Neuronal stem cell (in vitro differentiated cells): ENCODE data around the gene HS3ST6.
A peak's percentile ranks its signal among the peaks of the same experiment; 100 is the strongest.

Source experiments
- DNase-seq: peaks from one replicate; pipeline ENCODE4 v3.0.0-alpha.2; 2013; ENCODE audit warnings: low spot score
- H2AFZ ChIP-seq: one replicate; pipeline ENCODE4 v1.6.1; 2013; ENCODE audit warnings: mild to moderate bottlenecking, low read length, inconsistent platforms
- H2AK5ac ChIP-seq: 2 replicates; pipeline ENCODE4 v1.6.1; 2013; ENCODE audit warnings: low read depth, mild to moderate bottlenecking, inconsistent platforms, low read length, moderate library complexity, mixed read lengths
- H2BK120ac ChIP-seq: 2 replicates; pipeline ENCODE4 v1.6.1; 2013; ENCODE audit warnings: low read depth, mild to moderate bottlenecking, inconsistent platforms, low read length, moderate library complexity, mixed read lengths
- H2BK12ac ChIP-seq: one replicate; pipeline ENCODE4 v1.6.1; 2013; ENCODE audit warnings: low read length, inconsistent platforms
- H2BK15ac ChIP-seq: 2 replicates; pipeline ENCODE4 v1.6.1; 2013; ENCODE audit warnings: mild to moderate bottlenecking, low read length, inconsistent platforms, mixed read lengths
- H2BK5ac ChIP-seq: one replicate; pipeline ENCODE4 v1.6.1; 2013; ENCODE audit warnings: inconsistent platforms, mild to moderate bottlenecking, low read length, moderate library complexity
- H3K14ac ChIP-seq: one replicate; pipeline ENCODE4 v1.6.1; 2013; ENCODE audit warnings: low read length, inconsistent platforms
- H3K18ac ChIP-seq: 2 replicates; pipeline ENCODE4 v1.6.1; 2013; ENCODE audit warnings: low read length, inconsistent platforms
- H3K23ac ChIP-seq: 2 replicates; pipeline ENCODE4 v1.6.1; 2013; ENCODE audit warnings: low read depth, mild to moderate bottlenecking, mixed read lengths, low read length, inconsistent platforms; ENCODE audit not compliant: poor library complexity
- H3K27ac ChIP-seq: replicated peaks from 3 replicates; pipeline ENCODE4 v1.5.1; 2013; ENCODE audit warnings: low read length, inconsistent platforms
- H3K27me3 ChIP-seq, 3 experiments: 2 replicates each; pipeline ENCODE4 v1.6.1; 2013; ENCODE audit warnings: low read length in 3 of 3, mild to moderate bottlenecking in 2 of 3, inconsistent platforms in 1 of 3, low read depth in 1 of 3, mixed read lengths in 1 of 3, moderate library complexity in 1 of 3; ENCODE audit not compliant: control insufficient read depth in 3 of 3, insufficient read depth in 3 of 3
- H3K36me3 ChIP-seq, 2 donors: replicated peaks in 1 of 2; 2 replicates each; pipeline ENCODE4 v1.6.1; 2013; ENCODE audit warnings: low read length in 2 of 2; ENCODE audit not compliant: control insufficient read depth in 2 of 2, insufficient read depth in 2 of 2
- H3K4ac ChIP-seq: 2 replicates; pipeline ENCODE4 v1.6.1; 2013; ENCODE audit warnings: inconsistent platforms, mild to moderate bottlenecking, low read length, moderate library complexity
- H3K4me1 ChIP-seq, 2 donors: 1 replicate in 1 of 2; 2 replicates in 1 of 2; pipeline ENCODE4 v1.6.1; 2013; ENCODE audit warnings: low read length in 2 of 2, low read depth in 1 of 2; ENCODE audit not compliant: control insufficient read depth in 2 of 2, insufficient read depth in 1 of 2
- H3K4me2 ChIP-seq: one replicate; pipeline ENCODE4 v1.6.1; 2013; ENCODE audit warnings: mild to moderate bottlenecking, low read length, inconsistent platforms; ENCODE audit not compliant: insufficient read depth, poor library complexity, severe bottlenecking
- H3K4me3 ChIP-seq, 2 donors: 2 replicates each; pipeline ENCODE4 v1.5.1; 2013; ENCODE audit warnings: low read length in 2 of 2, mild to moderate bottlenecking in 2 of 2, inconsistent platforms in 1 of 2, moderate library complexity in 1 of 2
- H3K79me1 ChIP-seq: one replicate; pipeline ENCODE4 v1.6.1; 2013; ENCODE audit warnings: low read depth, mild to moderate bottlenecking, inconsistent platforms, low read length, moderate library complexity
- H3K9ac ChIP-seq: one replicate; pipeline ENCODE4 v1.6.1; 2013; ENCODE audit warnings: mild to moderate bottlenecking, low read depth, low read length, inconsistent platforms; ENCODE audit not compliant: poor library complexity
- H3K9me3 ChIP-seq, 2 donors: replicated peaks in 1 of 2; 2 replicates each; pipeline versions ENCODE3 to v1.6.1; 2013; ENCODE audit warnings: low read length in 2 of 2, mild to moderate bottlenecking in 2 of 2, inconsistent platforms in 1 of 2, low read depth in 1 of 2, mixed read lengths in 1 of 2, moderate library complexity in 1 of 2; ENCODE audit not compliant: control insufficient read depth in 2 of 2, insufficient read depth in 1 of 2
- H4K8ac ChIP-seq: one replicate; pipeline ENCODE4 v1.6.1; 2013; ENCODE audit warnings: low read depth, mild to moderate bottlenecking, inconsistent platforms, low read length, moderate library complexity
- H4K91ac ChIP-seq: one replicate; pipeline ENCODE4 v1.6.1; 2013; ENCODE audit warnings: low read length, low read depth, mild to moderate bottlenecking, inconsistent platforms; ENCODE audit not compliant: poor library complexity
- WGBS, 2 donors: extraction: QIAGEN DNeasy Blood & Tissue Kit; methylation state at CpG; one replicate each; pipeline ENCODE4 v1.1.7; 2013; ENCODE audit warnings: missing lambda C conversion rate in 2 of 2, mixed read lengths in 1 of 2; ENCODE audit not compliant: insufficient read length in 2 of 2, insufficient replicate concordance in 1 of 2; ENCODE audit errors: extremely low coverage in 2 of 2; 5-methylcytosine and 5-hydroxymethylcytosine counted together

The HS3ST6 gene

DNA sequence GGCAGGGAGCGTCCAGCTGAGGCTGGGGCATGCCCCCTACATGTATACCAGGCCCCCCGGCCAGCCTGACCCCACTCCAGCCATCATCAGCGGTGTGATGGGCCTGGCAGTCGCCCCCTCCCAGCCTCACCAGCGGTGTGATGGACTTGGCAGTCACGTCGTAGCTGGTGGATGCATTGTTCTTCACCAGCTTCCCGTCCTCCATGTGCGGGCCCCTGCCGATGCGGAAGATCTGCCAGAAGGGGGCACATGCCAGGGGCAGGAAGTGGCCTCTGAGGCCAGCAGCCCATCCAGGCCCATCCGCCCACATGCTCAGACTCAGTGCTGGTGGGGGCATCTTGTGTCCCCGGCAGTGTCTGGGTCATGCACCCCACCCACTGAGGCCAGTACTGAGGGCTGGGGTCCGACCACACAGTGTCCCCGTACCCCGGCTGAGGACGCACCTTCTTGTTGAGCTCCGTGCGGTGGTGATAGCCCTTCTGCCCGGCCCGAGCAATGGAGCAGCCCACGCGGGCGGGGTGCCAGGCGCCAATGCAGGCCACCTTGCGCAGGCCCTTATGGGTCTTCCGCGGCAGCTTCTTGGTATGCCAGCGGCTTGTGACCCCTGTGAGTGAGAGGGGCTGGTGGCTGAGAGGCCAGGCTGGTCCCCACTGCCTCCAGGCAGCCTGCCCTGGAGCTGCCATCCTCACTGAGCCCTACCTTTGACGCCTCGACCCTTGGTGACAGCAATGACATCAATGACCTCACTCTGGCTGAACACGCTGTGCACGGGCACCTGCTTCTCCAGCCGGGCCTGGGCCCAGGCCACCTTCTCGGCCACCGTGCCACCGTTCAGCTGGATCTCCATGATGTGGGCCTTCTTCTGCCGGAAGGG is 28.5 kb upstream of the HS3ST6 start:
- H3K4me2 ChIP-seq: no peak overlapping the region

GRCh38 chr16:1945559-1946391 is 27.6 kb upstream of the HS3ST6 start:
- H2BK120ac ChIP-seq: no peak overlapping the region
- no peaks in the 10 kb centered on the region for H3K9me3 ChIP-seq
- no peak overlapping the region for H2BK12ac ChIP-seq
- H3K23ac ChIP-seq: no peak overlapping the region
- peak overlapping the region; percentile 43 for H2AK5ac ChIP-seq
- H3K9ac ChIP-seq: peak overlapping the region; percentile 44
- H3K4ac ChIP-seq: no peak overlapping the region
- H3K14ac ChIP-seq: no peak overlapping the region
- no peak overlapping the region for H2AFZ ChIP-seq
- no peak for DNase-seq
- H3K18ac ChIP-seq: no peak overlapping the region
- H3K4me2 ChIP-seq: no peak overlapping the region
- peaks cover 0 to 1% of the 10 kb centered on the region in 2 donors for H3K36me3 ChIP-seq
- no peak overlapping the region for H4K8ac ChIP-seq
- peaks cover 0 to 7% (median 0%) of the 10 kb centered on the region in 3 experiments for H3K27me3 ChIP-seq
- H4K91ac ChIP-seq: no peak overlapping the region
- H2BK5ac ChIP-seq: no peak overlapping the region
- no peaks in the 10 kb centered on the region for H3K79me1 ChIP-seq
- WGBS, 2 donors: no CpG with 5 or more reads among the region's 19 CpGs
- H3K4me1 ChIP-seq: peaks cover 6 to 9% of the 10 kb centered on the region in 2 donors
- H2BK15ac ChIP-seq: peak overlapping the region; percentile 30
- H3K27ac ChIP-seq: no peak overlapping the region
- H3K4me3 ChIP-seq: no peak overlapping the region

More for the DNA sequence above, 28.5 kb upstream of the HS3ST6 start:
- H3K36me3 ChIP-seq: no peaks in the 10 kb centered on the region
- H3K4me1 ChIP-seq: peaks cover 6 to 9% of the 10 kb centered on the region in 2 donors
- no peak overlapping the region for H2BK120ac ChIP-seq
- no peak for DNase-seq
- no peak overlapping the region for H2AFZ ChIP-seq
- peak overlapping the region; percentile 75 for H2AK5ac ChIP-seq
- no peak overlapping the region for H4K91ac ChIP-seq
- H3K27ac ChIP-seq: no peak overlapping the region
- H2BK12ac ChIP-seq: peak overlapping the region; percentile 14
- H3K9ac ChIP-seq: peak overlapping the region; percentile 77
- peaks cover 0 to 7% (median 0%) of the 10 kb centered on the region in 3 experiments for H3K27me3 ChIP-seq
- peak overlapping the region; percentile 80 for H3K23ac ChIP-seq
- H3K18ac ChIP-seq: peak overlapping the region; percentile 28
- H3K79me1 ChIP-seq: no peaks in the 10 kb centered on the region
- H4K8ac ChIP-seq: no peak overlapping the region
- no peak overlapping the region for H2BK5ac ChIP-seq
- WGBS, 2 donors: no CpG with 5 or more reads among the region's 38 CpGs
- H3K4me3 ChIP-seq: no peak overlapping the region
- H3K14ac ChIP-seq: no peak overlapping the region
- H2BK15ac ChIP-seq: peak overlapping the region; percentile 67
- H3K9me3 ChIP-seq: no peaks in the 10 kb centered on the region
- no peak overlapping the region for H3K4ac ChIP-seq

DNA sequence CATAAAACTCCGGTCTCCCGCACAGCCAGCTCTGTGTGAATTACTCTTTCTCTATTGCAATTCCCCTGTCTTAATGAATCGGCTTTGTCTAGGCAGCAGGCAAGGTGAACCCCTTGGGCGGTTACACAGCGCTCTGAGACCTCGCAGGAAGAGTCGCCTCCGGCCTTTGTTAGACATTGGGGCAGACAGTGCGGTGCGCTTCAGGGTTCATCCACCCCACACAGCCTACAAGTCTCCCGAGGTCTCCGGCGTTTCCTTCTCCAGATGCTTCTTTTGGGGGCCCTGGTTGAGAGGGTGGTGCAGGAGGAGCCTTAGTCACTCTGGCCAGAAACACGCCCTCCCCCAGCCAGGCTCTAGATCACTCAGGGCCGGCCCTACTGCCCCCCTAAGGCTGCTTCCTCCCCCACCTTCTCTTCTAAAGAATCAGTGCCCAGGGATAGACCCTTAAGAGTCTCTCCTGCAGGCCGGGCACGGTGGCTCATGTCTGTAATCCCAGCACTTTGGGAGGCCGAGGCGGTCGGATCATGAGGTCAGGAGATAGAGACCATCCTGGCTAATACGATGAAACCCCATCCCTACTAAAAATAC is 26.5 kb upstream of the HS3ST6 start:
- Histone ChIP-seq H2BK12ac (no peak overlapping the region), H2BK5ac (no peak overlapping the region), H3K9me3 (no peaks in the 10 kb centered on the region), H2AFZ (no peak overlapping the region), H2BK120ac (no peak overlapping the region), H3K36me3 (peaks cover 0 to 8% of the 10 kb centered on the region in 2 donors), H3K4me3 (no peak overlapping the region), H3K18ac (no peak overlapping the region), H4K91ac (no peak overlapping the region), H2BK15ac (no peak overlapping the region), H3K27ac (no peak overlapping the region), H3K4me2 (no peak overlapping the region), H3K27me3 (peaks cover 0 to 7% (median 0%) of the 10 kb centered on the region in 3 experiments), H3K4ac (no peak overlapping the region), H3K79me1 (no peaks in the 10 kb centered on the region), H3K4me1 (peaks cover 6 to 9% of the 10 kb centered on the region in 2 donors), H3K14ac (no peak overlapping the region), H2AK5ac (no peak overlapping the region), H3K23ac (no peak overlapping the region), H4K8ac (no peak overlapping the region), H3K9ac (no peak overlapping the region)
- no peak for DNase-seq
- no CpG with 5 or more reads among the region's 21 CpGs for WGBS, 2 donors
